ENCODE results near the gene C8A. TPM values are rescaled to one million over a fixed set of nuclear protein-coding genes. Genes with fewer than 3 reads are reported as not detected.

The C8A gene
- total RNA-seq, 2 donors from 2014 or later = not detected

DNA sequence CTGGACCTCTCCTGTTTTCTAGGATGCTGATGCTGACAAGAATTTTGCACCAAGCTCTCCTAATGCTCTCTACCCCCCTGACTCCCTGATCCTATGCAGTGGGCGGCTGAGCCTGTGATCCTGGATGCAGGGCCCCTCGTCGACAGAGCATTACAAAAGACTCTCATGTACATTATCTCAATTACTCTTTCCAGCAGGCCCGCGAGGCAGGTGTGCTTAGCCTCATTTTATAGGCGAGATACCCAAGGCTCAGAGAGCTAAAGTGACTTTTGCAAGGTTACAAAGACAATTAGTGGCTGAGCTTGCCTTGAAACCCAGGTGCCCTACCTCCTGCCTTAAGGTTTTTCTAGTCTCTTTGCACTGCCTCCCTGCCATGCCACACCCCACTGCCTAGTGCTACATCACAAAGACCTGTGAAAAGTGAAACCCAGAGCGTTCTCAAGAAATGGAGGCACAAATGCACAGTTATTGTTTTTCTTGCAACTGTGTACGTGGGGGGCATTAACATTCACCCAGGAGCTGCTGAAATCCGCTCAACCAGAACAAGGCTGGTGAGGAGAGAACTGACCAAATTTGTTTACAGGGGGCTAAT is 10.0 kb upstream of the C8A start:
- peaks cover 30% of the 10 kb centered on the region for H3K27me3 Mint-ChIP-seq (ENCODE audit: insufficient read depth)
- no peak overlapping the region for H3K9ac ChIP-seq (ENCODE audit: extremely low read depth, low read length, poor library complexity, severe bottlenecking)
- H3K36me3 Mint-ChIP-seq (ENCODE audit: low read depth) = no peaks in the 10 kb centered on the region
- WGBS, 2 experiments (ENCODE audit: insufficient coverage in 1 of 2, insufficient read length in 1 of 2) = 59 to 63% methylated on average over 7 to 9 of the region's 9 CpGs
- no peaks in the 10 kb centered on the region for H3K36me3 ChIP-seq (ENCODE audit: control insufficient read depth, insufficient read depth, low read length)
- H3K4me3 Mint-ChIP-seq = no peak overlapping the region
- peaks cover 3% of the 10 kb centered on the region for H3K27me3 ChIP-seq (ENCODE audit: control insufficient read depth, insufficient read depth, low read length, poor library complexity, severe bottlenecking)
- TF ChIP-seq, protein P1, sequence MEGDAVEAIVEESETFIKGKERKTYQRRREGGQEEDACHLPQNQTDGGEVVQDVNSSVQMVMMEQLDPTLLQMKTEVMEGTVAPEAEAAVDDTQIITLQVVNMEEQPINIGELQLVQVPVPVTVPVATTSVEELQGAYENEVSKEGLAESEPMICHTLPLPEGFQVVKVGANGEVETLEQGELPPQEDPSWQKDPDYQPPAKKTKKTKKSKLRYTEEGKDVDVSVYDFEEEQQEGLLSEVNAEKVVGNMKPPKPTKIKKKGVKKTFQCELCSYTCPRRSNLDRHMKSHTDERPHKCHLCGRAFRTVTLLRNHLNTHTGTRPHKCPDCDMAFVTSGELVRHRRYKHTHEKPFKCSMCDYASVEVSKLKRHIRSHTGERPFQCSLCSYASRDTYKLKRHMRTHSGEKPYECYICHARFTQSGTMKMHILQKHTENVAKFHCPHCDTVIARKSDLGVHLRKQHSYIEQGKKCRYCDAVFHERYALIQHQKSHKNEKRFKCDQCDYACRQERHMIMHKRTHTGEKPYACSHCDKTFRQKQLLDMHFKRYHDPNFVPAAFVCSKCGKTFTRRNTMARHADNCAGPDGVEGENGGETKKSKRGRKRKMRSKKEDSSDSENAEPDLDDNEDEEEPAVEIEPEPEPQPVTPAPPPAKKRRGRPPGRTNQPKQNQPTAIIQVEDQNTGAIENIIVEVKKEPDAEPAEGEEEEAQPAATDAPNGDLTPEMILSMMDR (conservative IDR thresholded peaks at IDR 0.05) = no peak
- H3K4me3 ChIP-seq (ENCODE audit: low read length) = no peak overlapping the region
- H3K27ac ChIP-seq (ENCODE audit: low read depth, low read length) = no peak overlapping the region
- H3K4me1 Mint-ChIP-seq = peaks cover 10% of the 10 kb centered on the region
- H3K9me3 Mint-ChIP-seq = peaks cover under 1% of the 10 kb centered on the region
- H3K9me3 ChIP-seq (ENCODE audit: control insufficient read depth, low read length) = no peaks in the 10 kb centered on the region
- H3K4me1 ChIP-seq (ENCODE audit: control insufficient read depth, insufficient read depth, low read length) = peaks cover 7% of the 10 kb centered on the region
- H3K27ac Mint-ChIP-seq = no peak overlapping the region
- no peak for DNase-seq

DNA sequence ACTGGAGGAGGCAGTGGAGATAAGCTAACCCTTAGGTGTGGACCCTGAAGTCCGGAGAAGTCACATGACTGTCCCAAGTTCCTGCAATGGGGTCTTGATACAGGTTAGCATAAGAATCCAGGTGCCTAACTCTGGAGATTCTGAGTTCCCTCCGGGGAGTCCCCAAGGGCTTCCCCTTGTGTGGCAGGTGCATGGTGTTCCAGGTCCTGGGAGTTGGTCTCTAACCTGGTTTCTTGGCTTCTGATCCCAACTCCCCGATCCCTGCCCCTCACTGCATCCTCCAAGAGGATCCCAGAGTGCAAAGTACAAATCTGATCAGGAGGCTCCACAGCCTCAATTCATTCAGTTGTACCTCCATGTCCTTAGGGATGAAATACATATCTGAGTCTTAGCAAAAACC is 9.3 kb upstream of the C8A start:
- no peak overlapping the region for H3K9ac ChIP-seq (ENCODE audit: extremely low read depth, low read length, poor library complexity, severe bottlenecking)
- H3K4me3 Mint-ChIP-seq = no peak overlapping the region
- no peak overlapping the region for H3K27ac Mint-ChIP-seq
- no peaks in the 10 kb centered on the region for H3K9me3 ChIP-seq (ENCODE audit: control insufficient read depth, low read length)
- DNase-seq = no peak
- peaks cover 3% of the 10 kb centered on the region for H3K27me3 ChIP-seq (ENCODE audit: control insufficient read depth, insufficient read depth, low read length, poor library complexity, severe bottlenecking)
- whole genome bisulfite sequencing, 2 experiments (ENCODE audit: insufficient coverage in 1 of 2, insufficient read length in 1 of 2) = 83 to 93% methylated on average over 2 to 3 of the region's 3 CpGs
- H3K9me3 Mint-ChIP-seq = no peaks in the 10 kb centered on the region
- no peaks in the 10 kb centered on the region for H3K36me3 ChIP-seq (ENCODE audit: control insufficient read depth, insufficient read depth, low read length)
- H3K4me1 Mint-ChIP-seq = peaks cover 10% of the 10 kb centered on the region
- H3K27ac ChIP-seq (ENCODE audit: low read depth, low read length) = no peak overlapping the region
- peaks cover 7% of the 10 kb centered on the region for H3K4me1 ChIP-seq (ENCODE audit: control insufficient read depth, insufficient read depth, low read length)
- H3K36me3 Mint-ChIP-seq (ENCODE audit: low read depth) = no peaks in the 10 kb centered on the region
- TF ChIP-seq, protein P1 (conservative IDR thresholded peaks at IDR 0.05) = no peak
- peaks cover 30% of the 10 kb centered on the region for H3K27me3 Mint-ChIP-seq (ENCODE audit: insufficient read depth)
- no peak overlapping the region for H3K4me3 ChIP-seq (ENCODE audit: low read length)

GRCh38 chr1:56849750-56850149 is 4.8 kb upstream of the C8A start:
- peaks cover 6% of the 10 kb centered on the region for H3K4me1 ChIP-seq (ENCODE audit: control insufficient read depth, insufficient read depth, low read length)
- no peaks in the 10 kb centered on the region for H3K9me3 Mint-ChIP-seq
- WGBS, 2 experiments (ENCODE audit: insufficient coverage in 1 of 2, insufficient read length in 1 of 2) = 66 to 85% methylated on average over 5 to 7 of the region's 7 CpGs

More at GRCh38 chr1:56849750-56850149, 4.8 kb upstream of the C8A start:
- no peaks in the 10 kb centered on the region for H3K36me3 Mint-ChIP-seq (ENCODE audit: low read depth)
- no peak overlapping the region for H3K4me3 Mint-ChIP-seq
- Histone ChIP-seq H3K36me3 (ENCODE audit: control insufficient read depth, insufficient read depth, low read length) (no peaks in the 10 kb centered on the region), H3K9ac (ENCODE audit: extremely low read depth, low read length, poor library complexity, severe bottlenecking) (no peak overlapping the region), H3K27ac (ENCODE audit: low read depth, low read length) (peak overlapping the region; percentile 47), H3K9me3 (ENCODE audit: control insufficient read depth, low read length) (no peaks in the 10 kb centered on the region), H3K27me3 (ENCODE audit: control insufficient read depth, insufficient read depth, low read length, poor library complexity, severe bottlenecking) (no peaks in the 10 kb centered on the region), H3K4me3 (ENCODE audit: low read length) (no peak overlapping the region)
- H3K27ac Mint-ChIP-seq = no peak overlapping the region
- no peak for DNase-seq
- TF ChIP-seq, protein P1 (conservative IDR thresholded peaks at IDR 0.05) = no peak
- peaks cover 5% of the 10 kb centered on the region for H3K4me1 Mint-ChIP-seq
- peaks cover 25% of the 10 kb centered on the region for H3K27me3 Mint-ChIP-seq (ENCODE audit: insufficient read depth)

All from endodermal cell (in vitro differentiated cells).